ENCODE measurements around the gene VIM. TPM values are rescaled to one million over a fixed set of nuclear protein-coding genes. Genes with fewer than 3 reads are reported as not detected.

VIM gene
- polyA plus RNA-seq, 1 experiment, result 4,378 TPM

- TF ChIP-seq, protein P1, sequence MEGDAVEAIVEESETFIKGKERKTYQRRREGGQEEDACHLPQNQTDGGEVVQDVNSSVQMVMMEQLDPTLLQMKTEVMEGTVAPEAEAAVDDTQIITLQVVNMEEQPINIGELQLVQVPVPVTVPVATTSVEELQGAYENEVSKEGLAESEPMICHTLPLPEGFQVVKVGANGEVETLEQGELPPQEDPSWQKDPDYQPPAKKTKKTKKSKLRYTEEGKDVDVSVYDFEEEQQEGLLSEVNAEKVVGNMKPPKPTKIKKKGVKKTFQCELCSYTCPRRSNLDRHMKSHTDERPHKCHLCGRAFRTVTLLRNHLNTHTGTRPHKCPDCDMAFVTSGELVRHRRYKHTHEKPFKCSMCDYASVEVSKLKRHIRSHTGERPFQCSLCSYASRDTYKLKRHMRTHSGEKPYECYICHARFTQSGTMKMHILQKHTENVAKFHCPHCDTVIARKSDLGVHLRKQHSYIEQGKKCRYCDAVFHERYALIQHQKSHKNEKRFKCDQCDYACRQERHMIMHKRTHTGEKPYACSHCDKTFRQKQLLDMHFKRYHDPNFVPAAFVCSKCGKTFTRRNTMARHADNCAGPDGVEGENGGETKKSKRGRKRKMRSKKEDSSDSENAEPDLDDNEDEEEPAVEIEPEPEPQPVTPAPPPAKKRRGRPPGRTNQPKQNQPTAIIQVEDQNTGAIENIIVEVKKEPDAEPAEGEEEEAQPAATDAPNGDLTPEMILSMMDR (IDR thresholded peaks at IDR 0.05; ENCODE audit: low read depth, low read length), result no peak
- ChIA-PET POLR2A (no interaction called here), CTCF (no interaction called here)
- Histone ChIP-seq H3K27ac (ENCODE audit: low read depth, low read length) (no peak overlapping the region), H3K9me3 (ENCODE audit: control insufficient read depth, insufficient read depth, low read length) (no peaks in the 10 kb centered on the region), H3K27me3 (ENCODE audit: control insufficient read depth, insufficient read depth, low read length) (no peaks in the 10 kb centered on the region), H3K4me3 (ENCODE audit: low read depth, low read length) (no peak overlapping the region)
- no peak for DNase-seq (ENCODE audit: low read depth, low spot score)
Observed at GRCh38 chr10:17208476-17208875, 19.6 kb upstream of the VIM start.

DNA sequence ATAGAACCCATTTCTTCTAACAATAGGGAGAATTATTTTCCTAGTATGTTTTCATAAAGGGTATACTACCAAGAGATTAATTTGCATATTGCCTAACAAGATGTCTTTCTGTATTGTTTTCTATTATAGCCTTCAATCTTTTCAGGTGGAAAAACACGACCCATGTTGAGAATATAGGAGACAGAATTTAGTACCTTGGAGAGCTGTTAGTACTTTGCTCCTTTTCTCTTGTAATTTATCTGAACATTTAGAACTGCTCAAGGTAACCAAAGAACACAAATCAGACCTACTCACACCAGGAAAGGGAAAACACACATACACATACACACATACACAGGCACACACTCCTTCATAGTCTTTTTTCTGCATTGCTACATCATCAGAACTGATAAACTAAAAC, 18.7 kb upstream of the VIM start:
- no peaks in the 10 kb centered on the region for H3K9me3 ChIP-seq (ENCODE audit: control insufficient read depth, insufficient read depth, low read length)
- no peaks in the 10 kb centered on the region for H3K27me3 ChIP-seq (ENCODE audit: control insufficient read depth, insufficient read depth, low read length)
- no peak overlapping the region for H3K4me3 ChIP-seq (ENCODE audit: low read depth, low read length)
- POLR2A ChIA-PET, result no interaction called here
- H3K27ac ChIP-seq (ENCODE audit: low read depth, low read length), result no peak overlapping the region
- no peak for DNase-seq (ENCODE audit: low read depth, low spot score)
- TF ChIP-seq, protein P1 (IDR thresholded peaks at IDR 0.05; ENCODE audit: low read depth, low read length), result no peak
- CTCF ChIA-PET, result no interaction called here

GRCh38 chr10:17209881-17210280, 18.2 kb upstream of the VIM start:
- TF ChIP-seq, protein P1 (IDR thresholded peaks at IDR 0.05; ENCODE audit: low read depth, low read length), result no peak
- no peak for DNase-seq (ENCODE audit: low read depth, low spot score)
- no peaks in the 10 kb centered on the region for H3K9me3 ChIP-seq (ENCODE audit: control insufficient read depth, insufficient read depth, low read length)
- H3K27ac ChIP-seq (ENCODE audit: low read depth, low read length), result no peak overlapping the region
- H3K27me3 ChIP-seq (ENCODE audit: control insufficient read depth, insufficient read depth, low read length), result no peaks in the 10 kb centered on the region
- POLR2A ChIA-PET, result no interaction called here
- CTCF ChIA-PET, result no interaction called here
- H3K4me3 ChIP-seq (ENCODE audit: low read depth, low read length), result no peak overlapping the region

DNA sequence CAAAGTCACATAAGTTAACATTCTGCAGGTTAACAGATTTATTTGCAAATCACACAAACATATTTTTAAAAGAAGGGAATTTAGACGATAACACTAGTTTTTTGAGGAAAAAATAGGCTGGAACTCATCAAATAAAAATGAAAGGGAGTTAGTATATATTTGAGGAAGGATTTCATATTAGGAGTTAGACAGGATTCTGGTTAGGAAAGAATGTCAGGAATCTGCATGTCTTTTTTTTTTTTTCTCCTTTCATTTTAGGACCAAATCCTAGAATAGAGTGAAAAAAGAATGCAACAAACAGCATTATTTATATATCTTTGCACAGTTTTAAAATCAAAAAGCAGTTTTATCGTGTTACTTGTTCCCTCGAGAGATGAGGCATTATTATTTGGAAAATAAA, 17.7 kb upstream of the VIM start:
- TF ChIP-seq, protein P1 (IDR thresholded peaks at IDR 0.05; ENCODE audit: low read depth, low read length), result no peak
- H3K27ac ChIP-seq (ENCODE audit: low read depth, low read length), result no peak overlapping the region
- no peaks in the 10 kb centered on the region for H3K27me3 ChIP-seq (ENCODE audit: control insufficient read depth, insufficient read depth, low read length)
- no peaks in the 10 kb centered on the region for H3K9me3 ChIP-seq (ENCODE audit: control insufficient read depth, insufficient read depth, low read length)
- no peak for DNase-seq (ENCODE audit: low read depth, low spot score)
- CTCF ChIA-PET, result interaction anchor here (0.5 kb wide), 1 partner anchor 20 kb away, joined by 3 read pairs; no protein-coding TSS in a partner anchor
- H3K4me3 ChIP-seq (ENCODE audit: low read depth, low read length), result no peak overlapping the region
- POLR2A ChIA-PET, result interaction anchor here (0.7 to 1.5 kb wide), 2 partner anchors 9 to 224 kb away, joined by 4 read pairs; partner anchors contain the start of gene TRDMT1

DNA sequence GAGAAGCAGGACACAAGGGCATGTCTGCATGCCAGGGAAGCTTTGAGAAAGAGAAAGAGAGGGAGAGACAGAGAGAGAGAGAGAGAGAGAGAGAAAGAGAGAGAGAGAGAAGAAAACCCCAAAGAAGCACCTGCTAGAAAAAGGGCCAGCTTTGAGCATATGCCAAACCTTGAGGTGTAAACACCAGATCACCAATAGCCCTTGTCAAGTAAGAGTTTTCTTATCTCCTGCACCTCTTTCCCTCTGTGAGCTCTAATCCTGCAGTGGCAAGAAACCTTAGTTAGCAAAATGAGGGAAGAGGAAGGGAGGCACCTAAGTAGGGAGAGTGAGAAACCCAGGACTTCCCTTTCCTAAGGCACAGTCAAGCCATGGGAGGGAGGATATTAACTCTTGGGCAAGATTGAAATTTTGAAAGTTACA, 15.2 kb upstream of the VIM start:
- H3K27ac ChIP-seq (ENCODE audit: low read depth, low read length), result no peak overlapping the region
- no peaks in the 10 kb centered on the region for H3K9me3 ChIP-seq (ENCODE audit: control insufficient read depth, insufficient read depth, low read length)
- ChIA-PET POLR2A (interaction anchor here (0.7 to 2.7 kb wide), 3 partner anchors 12 to 260 kb away, joined by 3 to 13 read pairs (median 12); partner anchors contain the start of genes TRDMT1 and VIM), CTCF (no interaction called here)
- DNase-seq (ENCODE audit: low read depth, low spot score), result no peak
- H3K4me3 ChIP-seq (ENCODE audit: low read depth, low read length), result no peak overlapping the region
- H3K27me3 ChIP-seq (ENCODE audit: control insufficient read depth, insufficient read depth, low read length), result no peaks in the 10 kb centered on the region
- TF ChIP-seq, protein P1 (IDR thresholded peaks at IDR 0.05; ENCODE audit: low read depth, low read length), result no peak
